HG03460 (cell line): ENCODE measurements around the gene DAB2.

Source experiments
- ATAC-seq: cut with Tn5 transposase; IDR thresholded peaks from one replicate; pipeline ENCODE4 v1.9.1; 2021; ENCODE audit not compliant: unreplicated experiment

Gene DAB2

DNA sequence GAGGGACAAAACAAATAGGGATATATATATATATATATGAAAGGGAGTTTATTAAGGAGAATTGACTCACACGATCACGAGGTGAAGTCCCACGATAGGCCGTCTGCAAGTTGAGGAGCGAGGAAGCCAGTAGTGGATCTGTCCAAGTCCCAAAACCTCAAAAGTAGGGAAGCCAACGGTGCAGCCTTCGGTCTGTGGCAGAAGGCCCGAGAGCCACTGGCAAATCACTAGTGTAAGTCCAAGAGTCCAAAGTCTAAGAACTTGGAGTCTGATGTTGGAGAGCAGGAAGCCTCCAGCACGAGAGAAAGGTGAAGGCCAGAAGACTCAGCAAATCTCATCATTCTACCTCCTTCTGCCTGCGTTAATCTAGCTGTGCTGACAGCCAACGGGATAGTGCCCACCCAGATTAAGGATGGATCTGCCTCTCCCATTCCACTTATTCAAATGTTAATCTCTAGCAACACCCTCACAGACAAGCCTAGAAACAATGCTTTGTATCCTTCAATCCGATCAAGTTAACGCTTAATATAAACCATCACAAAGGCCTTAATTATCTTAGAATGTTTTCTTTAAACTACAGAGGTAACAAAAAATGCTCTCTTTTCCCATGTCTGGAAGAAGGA is 23.8 kb upstream of the DAB2 start:
- no peak for ATAC-seq

DNA sequence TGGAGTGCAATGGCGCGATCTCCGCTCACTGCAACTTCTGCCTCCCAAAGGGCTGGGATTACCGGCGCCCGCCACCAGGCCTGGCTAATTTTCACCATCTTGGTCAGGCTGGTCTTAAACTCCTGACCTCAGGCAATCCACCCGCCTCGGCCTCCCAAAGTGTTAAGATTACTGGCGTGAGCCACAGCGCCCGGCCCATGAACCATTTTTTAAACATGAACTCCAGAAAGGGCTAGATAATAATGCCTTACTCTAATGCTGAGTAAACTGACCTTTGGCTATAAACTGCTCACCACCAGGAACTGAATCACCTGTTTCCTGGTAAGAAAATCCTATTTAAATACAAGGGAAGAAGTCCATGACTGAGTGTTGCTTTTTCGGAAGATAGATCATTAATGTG is 23.2 kb upstream of the DAB2 start:
- ATAC-seq, result no peak

DNA sequence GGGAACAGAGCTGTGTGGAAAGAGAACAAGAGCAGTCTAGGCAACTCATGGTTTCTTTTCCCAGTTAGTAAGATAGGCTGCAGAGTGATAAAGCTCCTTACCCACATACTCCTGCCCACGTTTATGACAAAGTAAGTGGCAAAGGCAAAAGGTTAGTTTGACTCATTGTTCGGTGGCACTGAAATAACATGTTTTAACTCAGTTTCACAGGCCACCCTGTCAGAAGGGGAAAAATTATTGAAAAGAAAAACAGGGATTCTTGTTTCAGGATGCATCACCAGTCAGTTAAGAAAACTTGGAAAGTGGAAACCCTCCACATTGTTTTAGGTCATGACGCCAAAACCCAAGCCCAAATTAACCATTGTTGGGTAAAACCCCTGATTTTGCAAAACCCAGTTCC is 22.3 kb upstream of the DAB2 start:
- ATAC-seq, result no peak

DNA sequence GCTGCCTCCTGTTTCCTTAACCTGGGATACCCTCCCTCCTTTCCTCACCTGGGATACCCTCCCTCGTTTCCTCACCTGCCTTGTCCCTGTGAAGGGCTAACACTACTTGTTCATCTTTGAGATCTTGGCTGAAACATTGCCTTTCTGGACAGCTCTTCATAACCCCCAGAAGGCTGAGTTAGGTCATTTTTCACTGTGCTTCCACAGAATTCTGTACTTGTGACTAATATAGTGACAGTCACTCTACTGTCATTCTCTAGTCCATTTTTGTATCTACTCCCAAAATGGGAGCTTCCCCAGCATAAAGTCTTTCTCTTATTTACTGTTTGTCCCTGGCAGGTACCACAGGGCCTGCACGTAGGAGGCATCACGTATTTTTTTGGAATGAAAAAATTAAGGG is 21.5 kb upstream of the DAB2 start:
- no peak for ATAC-seq

DNA sequence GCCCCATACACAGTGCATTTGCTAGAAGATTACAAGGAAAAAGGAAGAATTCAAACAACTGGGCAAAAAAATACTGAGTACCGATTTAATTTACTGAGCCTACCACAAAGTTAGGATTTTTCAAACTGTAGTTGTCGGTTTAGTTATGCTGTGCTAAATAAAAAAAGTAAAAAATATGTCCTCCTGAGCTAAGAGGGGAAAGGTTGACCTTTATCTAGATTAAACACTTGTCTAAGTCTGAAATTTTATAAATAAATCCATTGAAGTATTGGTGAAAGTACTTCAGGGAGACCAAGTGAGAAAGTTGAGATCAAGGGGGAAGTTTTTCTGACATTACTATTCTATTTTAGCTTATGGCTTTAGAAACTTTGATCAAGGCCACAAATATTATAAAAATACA is 19.1 kb upstream of the DAB2 start:
- ATAC-seq, result no peak

DNA sequence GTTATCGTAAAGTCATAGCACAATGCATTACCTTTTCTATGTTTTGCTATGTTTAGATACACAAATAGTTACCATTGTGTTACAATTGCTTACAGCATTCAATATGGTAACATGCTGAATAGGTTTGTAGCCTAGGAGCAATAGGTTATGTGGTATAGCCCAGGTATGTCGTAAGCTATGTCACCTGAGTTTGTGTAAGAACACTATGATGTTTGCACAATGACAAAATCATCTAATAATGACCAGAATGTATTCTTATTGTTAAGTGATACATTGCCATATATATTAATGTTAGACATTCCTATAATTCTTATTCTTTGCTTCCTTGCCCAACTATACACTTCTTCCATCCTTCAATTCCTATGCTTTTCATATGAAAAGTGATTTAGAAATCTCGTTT is 18.2 kb upstream of the DAB2 start:
- ATAC-seq, result no peak

DNA sequence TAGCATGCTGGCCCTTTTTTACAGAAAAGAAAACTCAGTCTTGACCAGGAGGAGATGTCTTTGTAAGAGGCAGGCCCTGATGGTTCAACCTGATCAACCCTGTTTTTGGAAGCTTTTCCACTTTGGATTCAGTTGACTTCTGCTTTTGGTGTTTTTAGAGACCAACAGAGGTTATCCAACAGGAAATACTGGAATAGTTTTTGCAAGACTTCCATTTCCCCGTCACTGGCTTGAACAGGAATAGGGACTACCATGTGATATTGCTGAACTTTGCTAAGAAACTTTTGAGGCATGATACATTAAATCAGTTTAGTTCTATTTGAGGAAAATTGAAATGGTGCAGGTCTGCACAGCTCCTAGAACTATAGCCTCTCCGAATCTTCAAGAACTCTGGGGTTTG is 17.1 kb upstream of the DAB2 start:
- ATAC-seq, result no peak

DNA sequence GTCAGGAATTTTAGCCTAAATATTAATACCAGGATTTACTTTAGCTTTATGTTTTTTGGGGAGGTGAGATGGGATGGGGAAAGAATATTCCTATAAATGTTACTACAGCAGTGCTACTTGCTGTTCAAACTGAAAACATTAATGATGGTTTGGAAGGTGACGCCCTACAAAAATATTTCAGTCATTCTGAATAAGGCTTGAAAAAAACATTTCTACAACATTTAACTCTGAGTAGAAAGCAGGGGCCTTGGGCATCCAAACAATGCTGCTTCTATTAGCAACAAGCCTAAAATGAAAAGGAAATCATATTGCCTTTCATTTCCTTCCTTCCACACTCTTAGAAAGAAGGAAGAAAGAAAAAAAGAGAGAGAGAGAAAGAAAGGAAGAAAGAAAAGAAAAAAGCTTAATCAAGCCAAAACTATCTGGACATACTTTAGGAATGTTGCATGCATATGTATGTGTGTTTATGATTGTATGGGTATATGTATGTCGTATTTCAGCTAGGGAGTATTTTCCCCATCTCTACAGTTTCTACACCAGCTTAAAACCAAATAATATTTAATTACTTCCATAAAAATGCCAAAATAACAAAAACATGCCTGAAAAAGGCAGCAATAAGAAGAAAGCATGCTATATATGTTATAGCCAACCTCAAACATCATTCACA is 16.3 kb upstream of the DAB2 start:
- ATAC-seq, result no peak

DNA sequence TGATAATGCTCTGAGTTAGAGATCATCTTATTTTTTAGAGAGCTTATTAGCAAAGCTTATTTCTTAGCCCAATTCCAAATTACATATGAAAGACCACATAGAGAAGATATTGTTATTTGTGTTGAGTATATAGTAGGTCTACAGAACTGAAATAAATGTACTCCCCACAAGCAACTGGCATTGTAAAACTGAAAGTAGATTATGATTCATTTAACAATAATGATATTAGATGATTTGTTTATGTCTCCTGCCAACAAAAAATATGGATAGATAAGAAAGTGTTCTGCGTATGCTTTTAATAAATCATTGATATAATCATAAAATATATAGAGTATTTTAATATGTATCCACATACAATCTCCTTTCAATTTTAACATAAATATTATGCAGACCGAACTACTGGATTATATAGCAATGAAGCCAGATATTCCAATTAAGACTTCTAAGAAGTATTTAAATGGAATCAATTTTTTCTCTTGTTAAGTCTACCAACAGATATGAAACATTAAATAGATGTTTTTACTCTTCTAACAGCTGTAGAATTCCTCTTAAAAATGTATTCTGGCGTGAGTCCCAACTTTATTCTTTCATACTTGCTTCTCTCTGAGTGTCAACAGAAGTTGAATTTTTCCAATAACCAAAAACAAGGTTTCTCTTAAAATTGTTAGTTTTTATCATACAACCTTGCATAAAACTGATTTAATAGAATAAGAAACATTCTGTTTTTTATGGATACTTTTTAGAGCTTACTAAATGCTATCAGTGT is 15.6 kb upstream of the DAB2 start:
- no peak for ATAC-seq

DNA sequence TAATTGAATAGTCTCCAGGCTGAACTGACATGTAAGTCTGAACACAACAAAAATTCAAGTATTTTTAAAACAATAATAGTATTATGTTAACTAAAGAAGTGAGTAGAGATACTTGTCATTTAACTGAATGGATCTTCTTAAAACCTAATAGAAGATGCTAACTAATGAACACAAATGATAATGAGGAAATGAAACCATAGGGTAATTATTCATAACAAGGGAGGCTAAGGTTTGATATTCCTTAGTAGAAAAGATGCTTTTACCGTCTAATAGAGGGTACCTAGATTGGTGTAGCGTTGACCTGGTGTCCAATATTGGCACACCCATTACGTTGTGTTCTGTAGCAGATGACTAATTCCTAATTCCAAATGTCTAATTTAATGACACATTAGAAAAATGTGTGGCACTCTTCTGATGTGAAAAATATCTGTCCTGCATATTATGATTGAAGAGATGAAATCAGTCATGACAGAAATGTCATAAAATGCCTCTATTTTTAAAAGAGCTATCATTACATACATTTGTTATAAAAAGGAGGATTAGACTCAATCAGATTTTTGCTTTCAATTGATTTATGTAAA is 14.9 kb upstream of the DAB2 start:
- no peak for ATAC-seq

DNA sequence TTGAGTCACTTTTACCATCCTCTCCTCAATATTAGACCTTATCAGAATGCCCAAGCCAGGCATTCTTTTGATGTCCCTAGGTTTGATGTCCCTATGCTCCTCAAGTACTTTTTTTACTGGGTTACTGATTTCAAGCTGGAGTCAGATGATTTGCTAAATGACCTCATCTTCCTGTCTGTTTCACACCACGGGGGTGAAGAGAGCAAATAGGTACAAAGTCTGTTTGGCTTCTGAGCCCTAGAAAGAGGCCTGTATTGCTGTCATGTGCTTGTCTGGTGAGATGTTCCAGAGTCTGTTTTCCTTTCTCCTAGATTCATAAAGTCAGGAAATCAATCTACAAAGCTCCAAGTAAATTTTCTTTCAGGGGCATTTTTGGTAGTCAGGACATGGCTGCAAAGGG is 12.7 kb upstream of the DAB2 start:
- no peak for ATAC-seq

DNA sequence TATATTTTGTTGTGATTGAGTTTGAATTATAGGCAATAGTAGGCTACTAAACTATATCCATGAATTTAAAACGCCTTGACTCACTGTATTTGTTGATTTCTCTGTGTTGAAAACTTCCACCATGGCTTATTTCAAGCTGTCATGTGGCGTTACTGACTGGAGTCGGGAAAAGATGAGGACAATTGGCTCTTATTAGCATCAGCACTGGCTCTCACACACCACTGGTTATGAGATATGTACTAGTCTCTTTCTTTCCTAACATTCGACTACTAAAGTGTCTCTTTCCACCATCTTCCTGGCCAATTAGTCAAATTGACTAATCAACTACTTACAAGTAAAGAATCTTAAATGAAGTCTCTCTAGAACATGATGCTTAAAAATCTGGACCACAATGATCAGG is 9.1 kb upstream of the DAB2 start:
- no peak for ATAC-seq

DNA sequence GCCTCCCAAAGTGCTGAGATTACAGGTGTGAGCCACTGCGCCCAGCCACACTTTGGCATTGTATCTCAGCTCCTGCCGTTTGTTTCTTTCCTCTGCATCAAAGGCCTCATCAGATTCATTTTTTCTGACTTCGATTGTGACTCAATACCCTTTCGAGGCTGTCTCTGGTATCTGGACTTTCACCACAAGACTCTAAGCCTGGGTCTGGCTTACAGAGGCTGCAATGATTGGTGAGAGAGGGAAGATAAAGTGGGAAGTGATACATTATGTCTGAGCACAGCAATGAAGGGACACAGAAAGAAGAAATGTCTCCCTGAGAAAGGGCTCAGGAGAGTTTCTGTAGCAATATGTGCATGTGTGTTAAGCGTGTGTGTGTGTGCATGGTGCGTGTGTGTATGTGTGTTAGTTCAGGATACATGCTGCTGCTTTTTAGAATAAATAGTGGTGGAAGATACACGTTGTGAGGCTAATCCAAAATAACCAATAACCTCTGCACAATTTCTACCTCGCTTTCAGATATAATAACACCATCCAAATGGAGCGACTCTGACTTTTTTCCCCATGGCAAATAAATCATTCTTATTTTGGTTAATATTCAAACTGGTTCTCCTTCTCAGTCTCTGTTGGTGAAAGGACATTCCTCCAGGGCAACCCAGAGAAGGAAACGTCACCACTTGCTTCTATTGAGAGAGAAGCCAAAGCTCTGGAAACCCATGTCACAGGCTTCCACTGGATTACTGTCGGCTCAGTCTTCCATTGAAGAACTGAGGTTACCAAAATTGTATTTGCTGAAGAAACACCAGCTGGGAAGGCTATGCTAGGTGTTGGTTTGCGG is 8.1 kb upstream of the DAB2 start:
- ATAC-seq, result no peak

DNA sequence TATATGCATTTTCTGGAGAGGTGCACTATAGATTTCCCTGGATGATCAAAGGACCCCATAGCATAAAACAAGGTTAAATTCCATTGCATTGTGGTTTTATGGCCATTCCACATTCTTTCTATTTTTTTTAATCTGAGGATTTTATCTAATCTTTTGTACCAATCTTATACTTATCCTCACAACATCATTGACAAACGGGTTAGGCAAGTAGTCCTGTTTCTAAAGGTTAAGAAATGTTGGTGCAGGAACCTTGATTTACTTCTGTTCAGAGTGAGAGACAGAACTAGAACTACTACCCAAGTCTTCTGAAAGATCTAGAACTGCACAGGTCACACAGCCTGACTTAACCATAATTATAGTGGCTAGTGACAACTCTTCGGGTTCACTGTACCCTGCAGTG is 5.7 kb upstream of the DAB2 start:
- ATAC-seq, result no peak

DNA sequence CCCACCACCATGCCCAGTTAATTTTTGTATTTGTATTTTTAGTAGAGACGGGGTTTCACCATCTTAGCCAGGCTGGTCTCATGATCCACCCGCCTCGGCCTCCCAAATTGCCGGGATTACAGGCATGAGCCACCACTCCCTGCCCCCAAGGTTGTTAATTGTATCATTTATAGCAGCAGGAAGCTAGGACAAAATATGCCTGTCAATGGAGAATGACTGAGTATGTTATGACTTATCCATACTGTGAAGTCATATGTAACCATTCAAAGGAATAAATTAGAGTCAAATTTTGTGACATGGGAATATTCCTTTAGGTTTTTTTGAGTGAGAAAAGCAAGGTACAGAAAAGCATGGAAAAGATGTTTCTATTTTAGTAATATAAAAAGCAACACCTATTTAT is 3.9 kb upstream of the DAB2 start:
- no peak for ATAC-seq

DNA sequence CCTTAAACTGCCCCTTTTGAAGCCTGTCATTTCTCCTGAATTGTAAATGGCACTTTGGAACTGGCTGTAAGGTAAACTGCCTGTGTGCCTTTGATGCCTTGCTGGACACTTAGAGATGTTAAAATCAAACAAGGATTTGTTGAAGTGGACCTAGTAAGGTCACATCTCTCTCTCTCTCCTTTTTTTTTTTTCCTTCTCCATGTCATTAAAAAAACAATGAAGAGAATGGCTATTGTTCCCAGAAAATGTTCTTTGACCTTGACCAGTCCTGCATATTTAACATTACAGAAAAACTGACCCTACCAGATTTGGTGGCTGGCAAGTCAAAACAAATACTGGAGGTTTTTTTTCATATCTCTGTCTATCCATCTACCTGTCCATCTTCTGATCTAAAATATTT is 2.9 kb upstream of the DAB2 start:
- ATAC-seq, result no peak

DNA sequence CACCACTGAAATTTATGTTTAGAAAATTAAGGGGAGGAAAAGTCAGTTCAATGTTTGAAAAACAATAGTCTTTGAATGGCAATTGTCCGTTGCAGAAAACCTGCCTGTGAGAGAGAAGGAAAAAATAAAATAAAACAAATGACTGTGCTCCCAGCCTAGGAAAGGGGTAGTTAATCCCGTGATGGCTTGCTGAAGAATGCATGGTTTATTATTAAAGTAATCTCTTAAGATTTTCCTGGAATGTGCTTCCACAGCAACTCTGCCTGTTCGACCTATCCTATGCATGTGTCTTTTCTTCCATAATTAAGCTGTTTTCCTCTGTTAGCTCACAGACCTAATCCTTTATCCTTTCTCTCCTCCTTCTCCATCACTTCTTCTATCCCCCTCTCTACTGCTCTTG is 2.4 kb upstream of the DAB2 start:
- no peak for ATAC-seq

DNA sequence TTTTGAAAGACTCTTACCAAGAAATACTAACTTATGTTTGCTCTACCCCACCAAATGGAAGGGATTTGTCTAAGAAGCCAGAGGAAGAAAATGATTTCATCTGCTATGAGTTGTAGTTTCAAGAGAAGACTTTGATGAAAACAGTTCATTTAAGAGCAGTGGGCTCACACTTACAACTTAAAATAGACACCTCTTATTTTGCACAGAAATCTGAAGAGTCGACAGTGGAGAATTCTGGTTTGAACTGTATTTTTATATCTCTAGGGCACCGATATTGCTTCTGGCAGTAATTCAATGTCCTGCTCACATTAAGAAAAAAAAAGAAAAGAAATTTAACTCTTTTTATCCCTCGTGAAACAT is 1.9 kb upstream of the DAB2 start:
- no peak for ATAC-seq

DNA sequence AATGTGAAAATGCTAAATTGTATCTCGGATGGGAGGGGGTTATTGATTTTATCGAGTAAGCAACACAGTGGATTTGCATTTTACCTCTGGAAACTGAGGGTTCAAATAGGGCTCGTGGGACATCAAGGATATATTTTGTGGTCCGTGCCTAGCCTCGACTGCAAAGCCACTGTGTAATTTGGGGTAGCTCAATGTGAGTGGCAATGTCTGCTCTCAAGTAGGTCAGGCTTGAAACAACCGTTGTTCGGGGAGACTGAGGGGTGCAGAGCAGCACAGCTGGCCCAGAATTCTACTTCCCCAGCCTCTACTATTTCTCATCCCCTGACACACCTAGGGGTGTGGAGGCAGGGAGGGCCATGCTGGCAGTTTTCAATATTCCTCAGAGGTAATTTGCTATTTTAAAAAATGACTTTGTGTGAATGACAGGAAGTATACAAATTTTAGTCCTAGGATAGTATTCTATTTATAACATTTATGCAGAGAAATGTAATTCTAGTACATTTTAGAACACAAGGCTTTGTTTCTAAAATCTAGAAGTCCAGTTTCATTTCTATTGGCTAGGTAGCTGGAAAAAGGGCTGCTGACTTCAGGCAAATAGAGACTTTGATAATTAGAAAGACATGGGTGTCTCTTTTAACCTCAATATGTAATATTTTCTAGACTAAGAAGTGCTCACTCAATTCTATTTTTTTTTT is 1.4 kb upstream of the DAB2 start:
- ATAC-seq, result no peak

DNA sequence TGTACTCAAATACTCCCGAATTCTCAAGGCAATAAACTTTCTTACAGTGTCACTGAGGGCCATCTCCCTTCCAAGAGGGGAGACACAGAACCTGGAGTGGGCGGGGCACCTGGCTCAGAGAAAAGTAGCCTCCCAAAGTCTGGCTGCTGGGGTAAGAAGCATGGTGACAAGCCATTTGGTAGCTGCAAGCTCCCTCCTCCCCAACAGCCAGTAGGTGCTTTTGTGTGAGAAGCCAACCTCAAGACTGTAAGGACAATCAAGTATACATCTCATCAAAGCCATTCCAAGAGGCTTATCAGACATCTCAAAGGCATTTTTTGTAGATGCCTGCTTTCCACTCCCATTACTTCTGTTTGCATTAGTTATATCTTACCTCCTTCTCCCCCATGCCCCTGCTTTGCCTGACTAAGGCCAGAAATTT is 1.4 kb downstream of the DAB2 start:
- no peak for ATAC-seq
